HG03196 (cell line): ENCODE data around the gene BCAS1.

Experiments used
- ATAC-seq: cut with Tn5 transposase; IDR thresholded peaks from one replicate; pipeline ENCODE4 v1.9.1; 2021; ENCODE audit not compliant: unreplicated experiment

Gene BCAS1

GRCh38 chr20:53915446-53916172, 154.8 kb downstream of the BCAS1 start:
- ATAC-seq, result peak; percentile 66

GRCh38 chr20:53914781-53915445, 155.5 kb downstream of the BCAS1 start:
- no peak for ATAC-seq

GRCh38 chr20:53914091-53914780, 156.2 kb downstream of the BCAS1 start:
- no peak for ATAC-seq

GRCh38 chr20:53911301-53911700, 159.1 kb downstream of the BCAS1 start:
- no peak for ATAC-seq

- ATAC-seq, result no peak
Measured at GRCh38 chr20:53910351-53911002, 159.9 kb downstream of the BCAS1 start.

GRCh38 chr20:53907968-53908751, 162.2 kb downstream of the BCAS1 start:
- no peak for ATAC-seq

GRCh38 chr20:53905820-53906191, 164.6 kb downstream of the BCAS1 start:
- no peak for ATAC-seq

GRCh38 chr20:53905019-53905819, 165.2 kb downstream of the BCAS1 start:
- peak; percentile 32 for ATAC-seq

GRCh38 chr20:53904261-53904660, 166.1 kb downstream of the BCAS1 start:
- no peak for ATAC-seq

- no peak for ATAC-seq
Measured at GRCh38 chr20:53903652-53903987, 166.8 kb downstream of the BCAS1 start.

- ATAC-seq, result no peak
Measured at GRCh38 chr20:53902968-53903651, 167.3 kb downstream of the BCAS1 start.

- ATAC-seq, result no peak
Measured at GRCh38 chr20:53901497-53902096, 168.8 kb downstream of the BCAS1 start.

- no peak for ATAC-seq
Measured at GRCh38 chr20:53901064-53901463, 169.3 kb downstream of the BCAS1 start.

- no peak for ATAC-seq
Measured at GRCh38 chr20:53900380-53900999, 169.9 kb downstream of the BCAS1 start.

- peak; percentile 78 for ATAC-seq
Measured at GRCh38 chr20:53899351-53900167, 170.8 kb downstream of the BCAS1 start.

- no peak for ATAC-seq
Measured at GRCh38 chr20:53898556-53898931, 171.8 kb downstream of the BCAS1 start.

GRCh38 chr20:53897884-53898555, 172.4 kb downstream of the BCAS1 start:
- no peak for ATAC-seq
